NCI-H2227 treated with DMSO at 0.1 percent for 48 hours (cell line): ENCODE data around the gene SLC24A2.

Experiments used
- DNase-seq: peaks from one replicate; lab custom pipeline; 2025; lab: John Stamatoyannopoulos, UW

Gene SLC24A2

DNA sequence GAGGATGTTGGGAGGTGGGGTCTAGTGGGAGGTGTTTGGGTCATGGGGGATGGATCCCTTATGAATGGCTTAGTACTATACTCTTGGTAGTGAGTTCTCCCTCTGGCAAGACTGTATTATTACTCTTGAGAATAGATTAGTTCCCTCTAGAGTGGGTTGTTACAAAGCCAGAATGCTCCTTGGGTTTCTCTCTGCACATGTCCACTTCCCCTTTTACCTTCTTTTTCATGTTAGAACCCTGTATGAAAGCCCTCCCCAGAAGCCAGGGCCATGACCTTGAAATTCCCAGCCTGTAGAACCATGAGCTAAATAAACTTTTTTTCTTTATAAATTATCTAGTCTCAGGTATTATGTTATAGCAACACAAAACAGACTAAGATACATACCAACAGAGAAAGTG, 31.1 kb downstream of the SLC24A2 start:
- no peak for DNase-seq

DNA sequence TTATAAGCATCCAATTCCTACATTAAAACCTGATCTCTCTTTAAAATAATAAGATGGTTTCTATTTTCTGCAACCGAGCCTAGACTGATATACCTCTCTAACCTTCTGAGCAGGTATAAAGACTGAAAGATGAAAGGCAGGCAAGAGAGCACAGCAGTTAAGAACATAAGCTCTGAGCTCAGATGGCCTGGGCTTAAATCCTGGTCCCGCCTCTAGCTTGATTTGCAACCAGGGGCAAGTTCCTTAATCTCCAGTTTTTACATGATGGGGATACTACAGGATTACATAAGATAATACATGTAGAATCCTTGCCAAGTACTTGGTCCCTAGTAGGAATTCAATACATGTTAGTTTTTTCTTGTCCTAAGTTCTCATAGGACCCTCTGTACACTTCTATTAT, 33.9 kb downstream of the SLC24A2 start:
- DNase-seq: no peak

DNA sequence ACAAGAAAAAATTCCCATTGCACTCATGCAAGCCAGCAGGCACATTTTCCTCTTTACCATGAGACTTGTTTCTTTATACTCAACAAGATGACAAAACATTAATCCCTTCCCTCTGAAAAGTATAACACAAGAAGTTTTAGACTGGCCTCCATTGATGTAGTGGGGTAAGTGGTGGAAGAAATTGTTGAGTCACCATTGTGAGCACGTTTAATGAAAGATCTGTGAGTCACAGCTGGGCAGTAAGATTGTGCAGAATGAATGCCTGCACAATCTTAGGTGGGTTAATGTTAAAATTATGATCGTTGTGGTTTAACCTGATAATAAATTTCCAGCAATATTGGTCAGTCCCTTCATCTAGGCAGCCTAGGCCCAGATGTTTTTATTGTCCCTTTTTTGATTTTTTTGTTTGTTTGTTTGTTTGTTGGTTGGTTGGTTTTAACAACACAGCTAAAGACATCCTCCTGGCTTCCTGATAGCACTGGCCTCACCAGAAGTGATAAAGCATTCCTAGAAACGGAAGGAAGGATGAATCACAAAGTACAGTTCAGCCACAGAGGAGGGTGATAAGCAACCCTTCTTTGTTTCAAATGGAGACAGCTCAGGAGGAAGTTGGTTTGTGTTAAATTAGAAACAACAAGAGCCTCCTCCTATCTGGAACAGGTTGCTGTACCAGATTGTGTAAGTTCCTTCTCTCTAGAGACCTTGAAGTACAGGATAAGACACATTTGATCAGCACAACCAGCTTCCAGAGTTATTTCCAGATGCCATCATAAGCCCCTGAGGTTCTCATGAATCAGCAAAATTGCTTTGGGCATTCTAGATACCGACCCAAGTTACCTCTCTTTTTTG, 40.3 kb downstream of the SLC24A2 start:
- no peak for DNase-seq

DNA sequence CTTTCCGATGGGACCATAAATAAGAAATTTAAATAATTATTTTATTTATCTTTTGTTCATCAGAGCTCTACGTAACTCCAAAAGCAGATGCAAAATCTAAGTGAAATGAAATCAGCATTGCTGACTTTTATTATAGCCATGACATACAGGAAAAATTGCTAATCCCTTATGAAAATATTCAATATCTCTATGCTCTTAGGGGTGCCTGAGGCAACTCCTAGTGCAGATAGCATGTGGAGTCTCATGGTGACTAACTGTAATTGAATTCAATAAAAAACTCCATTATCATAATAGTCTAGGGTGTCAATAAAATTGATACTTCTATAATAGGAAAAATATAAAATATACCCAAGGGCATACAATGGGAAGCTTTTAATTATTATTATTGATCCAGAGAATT, 42.6 kb downstream of the SLC24A2 start:
- no peak for DNase-seq

DNA sequence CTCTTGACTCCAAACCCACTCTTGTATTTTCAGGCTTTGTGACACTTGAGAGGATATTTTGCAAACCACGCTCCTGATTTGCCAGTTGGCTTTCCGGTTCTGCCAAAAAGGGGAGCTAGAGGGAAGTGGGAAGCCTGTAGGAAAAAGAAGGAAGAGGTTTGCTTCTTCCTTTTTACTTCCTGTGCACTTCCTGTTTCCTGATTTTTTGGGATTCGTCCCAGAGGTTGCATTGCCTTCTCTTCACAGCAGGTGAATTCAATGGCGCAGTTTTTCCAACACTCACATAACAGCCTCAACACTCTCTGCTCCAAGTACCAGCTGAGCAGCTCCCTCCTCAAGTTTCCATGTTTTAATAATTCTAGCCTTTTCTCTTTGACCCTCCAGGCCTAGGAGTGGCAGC, 47.7 kb downstream of the SLC24A2 start:
- no peak for DNase-seq
